Caco-2 (cell line): ENCODE measurements around the gene PDCD1LG2. TPM values are rescaled to one million over a fixed set of nuclear protein-coding genes. Genes with fewer than 3 reads are reported as not detected.
"Not testable (repeated sequence)": the region's sequence is repeated elsewhere in the genome, so short reads cannot be mapped to it uniquely, and the experiment has no call there.

Experiments
- BruUV-seq: library from RNA; stranded (reverse); fragments of 400-500 nt; replicated peaks from 2 replicates; lab custom pipeline; 2021; lab: Mats Ljungman, UMichigan
- CTCF ChIA-PET: fragments of 300-600 bp; sonication (Branson Sonifier 250); formaldehyde crosslinking; loops from one replicate; lab custom pipeline; 2022; ENCODE audit warnings: antibody characterized with exemption; lab: Charles Lee
- POLR2A ChIA-PET: fragments of 300-600 bp; sonication (Branson Sonifier 250); formaldehyde crosslinking; loops from one replicate; lab custom pipeline; 2022; ENCODE audit warnings: antibody characterized with exemption; lab: Charles Lee
- DNase-seq, 2 experiments: peaks; one replicate each; pipeline versions ENCODE4 v3.0.0 to v3.0.0-alpha.2; 2020 to 2022
- H3K27me3 ChIP-seq: replicated peaks from 2 replicates; pipeline ENCODE4 v1.6.0; 2011; ENCODE audit warnings: low read length; ENCODE audit not compliant: control insufficient read depth, insufficient read depth
- H3K36me3 ChIP-seq: 2 replicates; pipeline ENCODE4 v1.5.1; 2011; ENCODE audit warnings: low read length; ENCODE audit not compliant: control insufficient read depth, insufficient read depth
- H3K4me1 ChIP-seq: fragments of 250-450 bp; sonication (Bioruptor Pico); 2 replicates; pipeline ENCODE4 v1.5.1; 2020; ENCODE audit warnings: mild to moderate bottlenecking
- H3K4me3 ChIP-seq: 2 replicates; pipeline ENCODE4 v1.5.1; 2011; ENCODE audit warnings: low read depth, mild to moderate bottlenecking, control low read depth, low read length
- H3K9me3 ChIP-seq: fragments of 250-450 bp; sonication (Bioruptor Pico); 2 replicates; pipeline ENCODE4 v1.5.1; 2020; ENCODE audit warnings: mild to moderate bottlenecking, moderate library complexity
- H3K27ac Mint-ChIP-seq: one replicate; pipeline ENCODE4 v1.8.0; 2022; ENCODE audit warnings: mixed read lengths; ENCODE audit not compliant: unreplicated experiment
- H3K27me3 Mint-ChIP-seq: one replicate; pipeline ENCODE4 v1.8.0; 2022; ENCODE audit warnings: mixed read lengths; ENCODE audit not compliant: insufficient read depth, unreplicated experiment
- H3K36me3 Mint-ChIP-seq: one replicate; pipeline ENCODE4 v1.8.0; 2022; ENCODE audit warnings: mild to moderate bottlenecking, mixed read lengths; ENCODE audit not compliant: insufficient read depth, unreplicated experiment
- H3K4me1 Mint-ChIP-seq: one replicate; pipeline ENCODE4 v1.8.0; 2022; ENCODE audit warnings: low read depth, mixed read lengths; ENCODE audit not compliant: unreplicated experiment
- H3K4me3 Mint-ChIP-seq: one replicate; pipeline ENCODE4 v1.8.0; 2022; ENCODE audit warnings: mild to moderate bottlenecking, moderate library complexity, mixed read lengths; ENCODE audit not compliant: unreplicated experiment
- H3K9me3 Mint-ChIP-seq: one replicate; pipeline ENCODE4 v1.8.0; 2022; ENCODE audit warnings: mixed read lengths; ENCODE audit not compliant: unreplicated experiment
- intact Hi-C: fragments of 100-400 bp; cut with micrococcal nuclease; formaldehyde crosslinking; loops from one replicate; pipeline ENCODE4 v1.10.0; 2022; ENCODE audit not compliant: unreplicated experiment
- total RNA-seq: library from RNA; stranded (reverse); gene quantifications from 2 replicates; pipeline ENCODE4 v1.2.3, GENCODE V29; 2022
- TF ChIP-seq, protein P1 (sequence below), 2 experiments: fragments of 200-600 bp in 1 of 2; IDR thresholded peaks; 1 replicate in 1 of 2; 2 replicates in 1 of 2; pipeline versions ENCODE4 v1.5.1 to v1.8.0; 2011 to 2022; ENCODE audit warnings: antibody characterized with exemption in 1 of 2, control low read depth in 1 of 2, inconsistent platforms in 1 of 2, low read depth in 1 of 2, low read length in 1 of 2, mild to moderate bottlenecking in 1 of 2, moderate library complexity in 1 of 2; ENCODE audit not compliant: insufficient read depth in 1 of 2, severe bottlenecking in 1 of 2, unreplicated experiment in 1 of 2

The PDCD1LG2 gene
- total RNA-seq, 1 experiment from 2014 or later: not detected

DNA sequence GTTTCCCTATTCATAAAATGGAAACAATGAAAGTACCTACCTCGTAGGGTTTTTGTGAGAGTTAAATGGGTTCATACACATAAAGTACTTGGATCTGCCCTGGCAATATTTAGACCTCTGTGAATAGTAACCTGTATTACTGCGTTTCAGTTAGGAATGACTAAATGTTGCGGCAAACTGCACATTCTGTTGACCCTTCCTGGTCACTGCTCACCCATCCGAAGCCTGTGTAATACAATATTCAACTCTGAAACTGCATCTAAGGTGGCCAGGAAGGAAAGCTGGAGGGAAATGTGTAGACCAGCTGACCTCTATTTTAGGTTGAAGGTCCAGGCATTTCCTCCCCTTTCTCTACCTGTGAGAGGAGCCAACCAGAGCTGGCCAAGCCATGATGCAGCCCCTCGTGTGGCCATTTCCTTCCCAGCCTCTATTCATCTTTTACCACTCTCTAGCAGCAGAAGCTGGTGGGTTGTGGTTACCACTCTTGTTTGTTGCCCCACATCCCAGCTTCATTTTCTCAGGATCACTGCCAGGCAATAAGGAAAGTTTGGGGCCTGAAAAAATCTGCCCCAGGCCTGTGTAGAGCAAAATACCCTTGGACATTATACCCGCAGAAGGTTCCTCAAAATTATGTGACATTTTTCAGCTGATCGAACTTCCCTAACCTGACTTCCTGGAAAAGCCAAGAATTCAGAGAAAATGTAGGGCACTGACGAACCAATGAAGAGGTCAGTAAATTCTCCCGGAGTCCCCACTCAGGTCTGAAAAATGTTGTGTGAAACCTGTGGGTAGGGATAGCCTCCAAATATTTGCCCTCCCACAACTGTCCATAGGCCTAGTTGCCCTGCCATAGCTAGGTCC, 20.5 kb upstream of the PDCD1LG2 start:
- DNase-seq: no peak
- BruUV-seq: no TSS peak
- Mint-ChIP-seq H3K27me3 (peaks cover 3% of the 10 kb centered on the region), H3K4me1 (no peaks in the 10 kb centered on the region), H3K27ac (no peak overlapping the region), H3K4me3 (no peak overlapping the region), H3K36me3 (no peaks in the 10 kb centered on the region), H3K9me3 (peaks cover 9% of the 10 kb centered on the region)
- Histone ChIP-seq H3K4me3 (no peak overlapping the region), H3K4me1 (no peaks in the 10 kb centered on the region), H3K9me3 (no peaks in the 10 kb centered on the region), H3K27me3 (no peaks in the 10 kb centered on the region), H3K36me3 (no peaks in the 10 kb centered on the region)
- CTCF ChIA-PET: no interaction called here
- TF ChIP-seq, protein P1, sequence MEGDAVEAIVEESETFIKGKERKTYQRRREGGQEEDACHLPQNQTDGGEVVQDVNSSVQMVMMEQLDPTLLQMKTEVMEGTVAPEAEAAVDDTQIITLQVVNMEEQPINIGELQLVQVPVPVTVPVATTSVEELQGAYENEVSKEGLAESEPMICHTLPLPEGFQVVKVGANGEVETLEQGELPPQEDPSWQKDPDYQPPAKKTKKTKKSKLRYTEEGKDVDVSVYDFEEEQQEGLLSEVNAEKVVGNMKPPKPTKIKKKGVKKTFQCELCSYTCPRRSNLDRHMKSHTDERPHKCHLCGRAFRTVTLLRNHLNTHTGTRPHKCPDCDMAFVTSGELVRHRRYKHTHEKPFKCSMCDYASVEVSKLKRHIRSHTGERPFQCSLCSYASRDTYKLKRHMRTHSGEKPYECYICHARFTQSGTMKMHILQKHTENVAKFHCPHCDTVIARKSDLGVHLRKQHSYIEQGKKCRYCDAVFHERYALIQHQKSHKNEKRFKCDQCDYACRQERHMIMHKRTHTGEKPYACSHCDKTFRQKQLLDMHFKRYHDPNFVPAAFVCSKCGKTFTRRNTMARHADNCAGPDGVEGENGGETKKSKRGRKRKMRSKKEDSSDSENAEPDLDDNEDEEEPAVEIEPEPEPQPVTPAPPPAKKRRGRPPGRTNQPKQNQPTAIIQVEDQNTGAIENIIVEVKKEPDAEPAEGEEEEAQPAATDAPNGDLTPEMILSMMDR (IDR thresholded peaks at IDR 0.05; ENCODE audit: insufficient read depth in 1 of 2, low read depth in 1 of 2, low read length in 1 of 2, severe bottlenecking in 1 of 2, unreplicated experiment in 1 of 2): no peak
- intact Hi-C loops: no loop called here
- POLR2A ChIA-PET: no interaction called here

DNA sequence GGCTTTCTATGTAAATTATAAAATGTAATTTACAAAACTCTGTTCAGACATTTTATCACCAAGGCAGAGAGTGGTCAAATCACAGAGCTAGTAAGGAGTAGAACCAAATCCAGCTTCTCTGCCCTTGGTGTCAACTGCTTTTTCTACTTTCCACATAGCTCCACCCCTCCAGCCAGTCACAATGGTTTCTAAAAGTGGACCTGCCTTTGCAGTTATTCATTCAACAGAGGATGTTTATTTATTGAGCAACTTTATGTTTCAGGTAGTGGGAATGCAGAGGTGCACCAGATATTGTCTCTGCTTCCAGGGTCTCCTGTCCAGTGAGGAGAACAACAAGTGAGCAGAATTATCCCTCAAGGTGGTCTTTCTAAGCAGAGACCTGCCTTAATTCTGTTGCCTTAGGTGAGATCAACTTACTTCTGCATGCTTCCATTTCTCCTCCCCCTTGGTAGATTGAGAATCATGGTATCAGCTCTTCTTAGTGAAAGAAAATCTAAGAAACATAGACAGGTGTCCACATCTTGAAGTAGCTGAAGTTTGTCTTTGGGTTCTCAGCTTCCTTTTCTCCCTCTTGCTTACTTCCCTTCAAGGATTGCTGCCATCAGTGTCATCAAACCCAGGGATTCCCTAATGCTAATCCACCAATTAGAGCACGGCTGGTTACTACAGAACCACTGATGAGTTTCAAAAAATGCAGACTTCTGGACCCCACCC, 17.2 kb upstream of the PDCD1LG2 start:
- TF ChIP-seq, protein P1 (IDR thresholded peaks at IDR 0.05; ENCODE audit: insufficient read depth in 1 of 2, low read depth in 1 of 2, low read length in 1 of 2, severe bottlenecking in 1 of 2, unreplicated experiment in 1 of 2): no peak
- Histone ChIP-seq H3K36me3 (no peaks in the 10 kb centered on the region), H3K4me3 (no peak overlapping the region), H3K4me1 (no peaks in the 10 kb centered on the region), H3K9me3 (no peaks in the 10 kb centered on the region), H3K27me3 (no peaks in the 10 kb centered on the region)
- no peak for DNase-seq
- BruUV-seq: no TSS peak
- Mint-ChIP-seq H3K4me1 (no peaks in the 10 kb centered on the region), H3K4me3 (no peak overlapping the region), H3K27me3 (peaks cover under 1% of the 10 kb centered on the region), H3K27ac (no peak overlapping the region), H3K36me3 (no peaks in the 10 kb centered on the region), H3K9me3 (no peaks in the 10 kb centered on the region)
- CTCF ChIA-PET: interaction anchor here (0.6 kb wide), 1 partner anchor 13 kb away, joined by 3 read pairs; no protein-coding TSS in a partner anchor
- POLR2A ChIA-PET: no interaction called here
- intact Hi-C loops: no loop called here

DNA sequence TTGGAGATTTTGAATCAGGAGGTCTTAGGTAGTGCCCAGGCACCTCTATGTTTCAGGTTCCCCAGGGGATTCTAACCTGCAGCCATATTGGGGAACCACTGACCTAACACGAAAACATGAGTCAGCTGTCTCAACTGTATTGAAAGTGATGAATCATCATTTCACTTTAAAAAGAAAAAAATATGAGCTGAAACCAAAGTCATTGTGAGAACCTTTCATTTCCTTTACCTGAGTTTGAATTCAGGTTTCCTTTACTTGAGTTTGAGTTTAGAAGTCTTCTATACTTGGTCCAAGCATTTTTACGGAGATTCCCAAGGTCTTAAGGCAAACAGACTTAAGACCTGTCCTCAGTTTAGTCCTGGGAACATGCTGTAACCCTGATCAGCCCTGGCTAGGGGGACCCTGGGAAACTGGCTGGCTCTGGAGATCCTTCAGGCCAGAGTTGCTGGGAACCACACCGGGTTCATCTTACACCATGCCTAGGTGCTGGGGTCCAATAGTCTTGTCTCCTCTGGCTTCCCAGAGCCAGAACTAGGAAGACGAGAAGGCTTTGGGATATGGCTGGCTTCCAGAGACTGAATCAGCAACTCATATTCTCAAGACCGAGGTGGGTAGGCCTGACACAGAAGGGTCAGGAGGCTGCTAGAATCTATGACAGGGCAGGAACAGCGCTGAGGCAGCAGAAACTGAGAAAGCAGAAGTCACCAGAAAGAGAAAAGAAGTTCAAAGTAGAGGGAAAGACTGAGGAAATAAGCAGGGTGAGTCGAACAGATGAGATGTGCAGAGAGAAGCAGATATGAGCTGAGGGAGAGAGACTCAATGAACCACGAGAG, 16.4 kb upstream of the PDCD1LG2 start:
- no TSS peak for BruUV-seq
- H3K9me3 Mint-ChIP-seq: no peaks in the 10 kb centered on the region
- Histone ChIP-seq H3K4me1 (no peaks in the 10 kb centered on the region), H3K36me3 (no peaks in the 10 kb centered on the region), H3K27me3 (no peaks in the 10 kb centered on the region), H3K4me3 (no peak overlapping the region), H3K9me3 (no peaks in the 10 kb centered on the region)
- no peaks in the 10 kb centered on the region for H3K36me3 Mint-ChIP-seq
- intact Hi-C loops: no loop called here
- H3K4me1 Mint-ChIP-seq: no peaks in the 10 kb centered on the region
- no peaks in the 10 kb centered on the region for H3K27me3 Mint-ChIP-seq
- DNase-seq: no peak
- no peak overlapping the region for H3K27ac Mint-ChIP-seq
- no peak overlapping the region for H3K4me3 Mint-ChIP-seq
- ChIA-PET POLR2A (no interaction called here), CTCF (no interaction called here)
- TF ChIP-seq, protein P1 (IDR thresholded peaks at IDR 0.05; ENCODE audit: insufficient read depth in 1 of 2, low read depth in 1 of 2, low read length in 1 of 2, severe bottlenecking in 1 of 2, unreplicated experiment in 1 of 2): no peak

DNA sequence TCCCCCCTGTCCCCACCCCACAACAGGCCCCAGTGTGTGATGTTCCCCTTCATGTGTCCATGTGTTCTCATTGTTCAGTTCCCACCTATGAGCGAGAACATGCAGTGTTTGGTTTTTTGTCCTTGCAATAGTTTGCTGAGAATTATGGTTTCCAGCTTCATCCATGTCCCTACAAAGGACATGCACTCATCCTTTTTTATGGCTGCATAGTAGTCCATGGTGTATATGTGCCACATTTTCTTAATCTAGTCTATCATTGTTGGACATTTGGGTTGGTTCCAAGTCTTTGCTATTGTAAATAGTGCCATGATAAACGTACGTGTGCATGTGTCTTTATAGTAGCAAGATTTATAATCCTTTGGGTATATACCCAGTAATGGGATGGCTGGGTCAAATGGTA, 15.6 kb upstream of the PDCD1LG2 start:
- H3K27me3 Mint-ChIP-seq, DNase-seq, H3K9me3 Mint-ChIP-seq, H3K9me3 ChIP-seq, H3K4me1 Mint-ChIP-seq, H3K27ac Mint-ChIP-seq, H3K36me3 ChIP-seq, BruUV-seq, H3K4me3 ChIP-seq, CTCF ChIA-PET, H3K4me3 Mint-ChIP-seq, intact Hi-C loops, H3K27me3 ChIP-seq, H3K4me1 ChIP-seq, H3K36me3 Mint-ChIP-seq, POLR2A ChIA-PET: not testable (repeated sequence)
